ENCODE measurements around the gene PTK7.
"Not testable (repeated sequence)": the region's sequence is repeated elsewhere in the genome, so short reads cannot be mapped to it uniquely, and the experiment has no call there.

The PTK7 gene

DNA sequence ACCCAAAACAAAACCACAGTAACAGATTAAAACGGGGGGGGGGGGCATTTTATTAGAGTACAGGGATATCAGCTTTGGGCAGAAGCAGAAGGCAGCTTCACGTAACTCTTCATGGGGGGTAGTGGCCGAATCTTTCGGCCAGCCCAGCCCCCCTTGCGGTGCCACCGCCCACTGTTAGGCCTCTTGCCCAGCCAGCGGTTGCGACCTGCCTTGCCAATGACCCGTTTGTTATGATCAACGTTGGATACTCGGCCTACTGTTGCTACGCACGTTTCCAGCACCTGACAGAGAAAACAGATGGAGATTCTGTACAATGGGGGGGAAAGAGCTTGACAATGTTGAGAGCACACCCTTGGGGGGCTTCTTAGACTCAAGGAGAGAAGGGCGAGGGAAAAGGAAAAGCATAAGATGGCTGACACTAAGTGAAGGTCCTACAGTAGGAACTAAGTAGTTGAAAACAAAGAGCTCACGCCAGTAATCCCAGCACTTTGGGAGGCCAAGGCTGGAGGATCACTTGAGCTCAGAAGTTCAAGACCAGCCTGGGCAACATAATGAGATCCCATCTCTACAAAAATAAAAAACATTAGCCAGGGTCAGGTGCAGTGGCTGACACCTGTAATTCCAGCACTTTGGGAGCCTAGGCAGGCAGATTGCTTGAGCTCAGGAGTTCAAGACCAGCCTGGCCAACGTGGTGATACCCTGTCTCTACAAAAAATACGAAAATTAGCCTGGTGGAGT is 21.7 kb upstream of the PTK7 start:
- no peak for FAIRE-seq

DNA sequence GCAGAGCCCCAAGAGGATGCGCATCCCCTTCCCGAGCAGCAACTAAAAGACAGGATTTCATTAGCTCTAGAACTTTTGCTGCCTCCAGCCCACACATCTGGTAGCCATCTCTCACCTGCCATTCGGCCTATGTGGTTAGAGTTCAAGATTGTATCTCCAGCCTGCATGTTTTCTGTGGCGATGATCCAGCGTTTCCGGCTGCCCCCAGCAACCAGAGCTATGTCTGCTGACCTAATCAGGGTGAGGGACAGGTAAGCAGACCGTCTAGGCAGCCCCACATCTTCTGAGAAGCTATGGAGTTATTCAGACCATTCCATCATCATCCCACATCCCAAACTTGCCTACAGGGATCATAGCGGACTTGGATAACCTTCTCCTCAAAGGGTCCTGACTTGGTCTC is 20.1 kb upstream of the PTK7 start:
- FAIRE-seq: no peak

DNA sequence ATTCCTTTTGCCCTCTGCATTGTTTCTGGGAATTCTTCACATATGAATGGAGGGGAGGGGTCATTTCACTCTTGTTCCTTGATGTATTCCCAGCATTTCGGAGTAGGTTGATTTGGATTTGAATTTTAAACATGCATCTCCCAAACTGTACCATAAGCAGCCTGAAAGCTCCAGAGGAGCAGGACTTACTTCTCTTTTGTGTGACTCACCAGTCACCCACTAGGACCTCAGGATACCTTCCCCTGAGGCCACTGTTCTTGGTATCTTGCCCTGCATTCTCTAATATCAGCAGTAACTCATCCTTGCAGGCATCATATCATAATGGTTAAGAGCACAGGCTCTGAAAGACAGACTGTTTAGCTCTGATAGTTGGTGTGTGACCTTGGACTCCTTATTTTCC is 17.6 kb upstream of the PTK7 start:
- FAIRE-seq: no peak

DNA sequence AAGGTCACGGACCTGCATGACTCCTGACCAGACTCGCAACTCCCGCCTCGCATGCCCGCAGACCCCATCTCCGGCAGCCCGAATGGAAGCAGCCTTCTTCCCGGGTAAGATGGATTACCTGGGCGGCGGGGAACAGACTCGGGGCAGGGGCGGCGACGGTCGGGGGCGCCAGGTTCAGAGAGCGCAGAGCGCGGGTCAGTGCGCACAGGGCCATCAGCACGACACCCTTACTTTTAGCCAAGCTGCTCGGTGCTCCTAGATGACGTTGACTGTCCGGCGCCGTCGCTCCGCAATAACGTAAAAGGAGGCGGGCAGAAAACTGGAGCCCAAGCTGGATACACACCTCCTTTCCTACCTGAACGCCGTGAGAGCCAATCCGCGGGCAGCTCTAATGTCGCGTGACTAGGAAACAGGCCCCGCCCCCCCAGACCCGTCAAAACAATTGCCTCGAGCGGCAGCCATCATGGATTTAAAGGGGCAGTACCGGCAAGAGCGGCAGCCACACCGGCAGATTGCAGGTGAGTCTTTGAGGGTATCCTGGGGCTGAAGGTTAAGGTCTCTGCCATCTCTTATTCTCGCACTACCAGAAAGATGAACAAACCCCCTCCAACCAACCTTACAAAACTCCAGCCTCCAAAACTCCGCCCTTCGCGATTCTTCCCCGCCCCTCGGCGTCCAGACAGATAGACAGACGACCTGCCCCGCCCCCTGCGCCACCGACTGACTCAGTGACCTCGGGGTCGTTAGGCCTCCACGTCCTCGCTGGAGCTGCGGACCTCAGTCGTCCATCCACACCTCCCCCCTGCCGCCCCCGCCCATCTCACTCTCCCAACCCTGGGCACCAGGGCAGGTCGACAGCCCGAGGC is 16.7 kb upstream of the PTK7 start, which contains the start of the genes KLC4 and MRPL2:
Gene KLC4 (plus strand): TSS at position 464 of the 866 bp plus-strand sequence. CDS start 1,705 bp downstream, outside the sequence.
Gene MRPL2 (minus strand): TSS at position 267 of the 866 bp plus-strand sequence. CDS start 53 bp downstream, at position 214.
- peak; percentile 68 for FAIRE-seq

DNA sequence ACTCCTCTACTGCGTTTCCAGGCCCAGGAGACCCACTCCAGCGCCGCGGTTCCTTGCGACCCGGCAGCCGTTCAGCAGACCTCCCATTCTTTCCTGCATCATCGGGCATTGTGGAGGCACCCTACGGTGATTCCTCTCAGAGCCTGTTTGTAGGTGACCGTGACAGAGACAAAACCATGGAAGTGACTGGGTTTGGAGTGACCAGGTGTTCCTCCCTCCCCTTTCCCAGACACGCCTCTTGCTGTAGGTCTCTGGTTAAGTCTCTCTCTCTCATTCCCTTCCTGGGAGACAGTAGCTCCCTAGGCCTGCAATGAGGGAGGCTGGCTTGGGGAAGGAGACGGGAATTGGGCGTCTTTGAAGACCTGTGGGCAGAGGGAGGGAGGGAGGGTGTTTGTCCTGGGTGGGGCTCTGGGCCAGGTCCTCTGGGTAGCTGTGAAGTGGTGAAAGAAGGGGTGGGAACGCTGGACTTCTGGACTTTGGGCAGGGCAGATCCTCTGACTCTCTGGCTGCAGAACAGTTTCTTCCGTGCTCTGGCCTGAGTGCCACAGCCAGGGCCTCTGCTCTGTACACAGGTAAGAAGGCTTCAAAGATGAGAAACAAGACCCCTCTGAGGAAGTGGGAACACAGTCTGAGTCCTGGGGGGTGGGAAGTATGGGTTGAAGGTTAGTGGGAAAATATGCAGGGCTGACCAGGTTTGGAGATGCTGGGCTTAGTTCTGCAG is 15.9 kb upstream of the PTK7 start:
- FAIRE-seq: no peak

DNA sequence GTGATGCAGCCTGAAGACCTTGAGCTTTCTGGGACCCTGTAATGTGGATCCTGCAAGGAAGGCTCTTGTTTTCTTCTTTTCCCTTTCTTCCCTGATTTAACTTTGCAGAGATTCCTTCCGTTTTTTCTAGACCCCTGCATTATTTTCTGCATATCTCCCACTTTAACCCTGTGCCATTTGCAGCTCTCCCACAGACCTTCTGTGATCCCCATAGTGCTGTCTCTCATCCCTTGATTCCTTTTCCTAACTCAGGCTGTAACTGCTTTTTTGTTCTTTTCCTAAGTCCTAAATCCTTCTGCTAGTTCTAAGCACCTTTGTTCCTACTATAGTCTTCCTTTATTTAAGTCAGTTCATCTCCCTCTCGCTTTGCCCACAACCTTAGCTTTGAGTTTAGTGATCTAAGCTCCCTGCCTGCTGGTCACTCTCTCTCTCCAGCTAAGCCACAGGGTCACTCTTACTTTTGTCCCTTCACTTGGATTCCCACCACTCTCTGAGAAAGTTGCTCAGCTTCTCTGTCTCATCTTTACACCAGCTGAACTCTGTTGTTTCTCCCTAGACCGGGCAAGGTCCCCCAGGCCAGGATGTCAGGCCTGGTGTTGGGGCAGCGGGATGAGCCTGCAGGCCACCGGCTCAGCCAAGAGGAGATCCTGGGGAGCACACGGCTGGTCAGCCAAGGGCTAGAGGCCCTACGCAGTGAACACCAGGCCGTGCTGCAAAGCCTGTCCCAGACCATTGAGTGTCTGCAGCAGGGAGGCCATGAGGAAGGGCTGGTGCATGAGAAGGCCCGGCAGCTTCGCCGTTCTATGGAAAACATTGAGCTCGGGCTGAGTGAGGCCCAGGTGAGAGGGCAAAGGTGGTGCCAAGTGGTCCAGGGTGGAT is 15.1 kb upstream of the PTK7 start:
- no peak for FAIRE-seq

DNA sequence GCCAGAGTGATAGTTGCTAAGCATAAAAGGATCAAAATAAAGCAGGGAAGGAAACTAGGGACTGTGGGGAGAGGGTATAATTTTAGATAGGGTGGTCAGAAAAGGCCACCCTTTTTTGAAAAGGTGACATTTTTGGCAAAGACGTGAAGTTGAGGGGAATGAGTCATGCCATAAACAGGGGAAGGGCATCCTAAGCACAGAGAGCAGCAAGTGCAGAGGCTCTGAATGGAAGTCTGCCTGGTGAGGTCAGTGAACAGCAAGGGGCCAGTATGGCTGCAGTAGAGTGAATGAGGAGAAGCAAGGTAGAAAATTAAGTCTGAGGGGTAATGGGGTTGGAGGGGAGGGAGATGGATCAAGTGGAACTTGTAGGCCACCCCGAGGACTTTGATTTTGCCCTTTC is 14.3 kb upstream of the PTK7 start:
- no peak for FAIRE-seq

DNA sequence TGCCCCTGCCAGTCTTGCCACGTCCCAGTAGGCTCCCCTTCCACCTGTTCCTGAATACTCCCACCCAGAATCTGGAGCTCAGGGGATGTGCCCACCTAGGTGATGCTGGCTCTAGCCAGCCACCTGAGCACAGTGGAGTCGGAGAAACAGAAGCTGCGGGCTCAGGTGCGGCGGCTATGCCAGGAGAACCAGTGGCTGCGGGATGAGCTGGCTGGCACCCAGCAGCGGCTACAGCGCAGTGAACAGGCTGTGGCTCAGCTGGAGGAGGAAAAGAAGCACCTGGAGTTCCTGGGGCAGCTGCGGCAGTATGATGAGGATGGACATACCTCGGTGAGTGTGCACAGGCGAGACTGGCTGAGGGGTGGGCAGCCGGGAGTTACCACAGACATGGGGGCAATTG is 13.3 kb upstream of the PTK7 start:
- FAIRE-seq: no peak

DNA sequence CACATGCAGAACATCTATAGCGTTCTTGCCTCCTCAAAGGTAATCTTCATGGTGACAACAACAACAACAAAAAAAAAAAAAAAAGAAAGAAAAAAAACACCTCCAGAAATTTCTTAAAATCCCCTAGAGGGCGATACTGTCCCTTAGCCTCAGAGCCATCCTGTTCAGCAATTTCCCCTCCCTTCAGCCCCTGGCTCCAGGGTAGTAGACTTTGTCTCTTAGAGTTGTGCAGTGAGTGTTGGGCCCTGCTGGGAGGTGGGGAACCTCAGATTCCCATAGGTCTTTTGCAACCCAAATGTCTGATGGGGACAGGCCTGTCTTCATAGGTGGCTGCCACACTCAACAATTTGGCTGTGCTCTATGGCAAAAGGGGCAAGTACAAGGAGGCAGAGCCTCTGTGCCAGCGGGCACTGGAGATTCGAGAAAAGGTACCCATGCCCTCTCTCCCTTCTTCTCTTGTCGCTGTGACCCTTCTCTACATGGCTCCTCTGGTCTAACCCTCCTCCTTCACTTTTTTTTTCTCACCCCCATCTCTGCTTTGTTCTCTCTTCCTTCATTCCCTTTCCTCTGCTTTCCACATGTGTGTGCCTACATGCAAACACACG is 6.0 kb upstream of the PTK7 start:
- peak; percentile 77 for FAIRE-seq

DNA sequence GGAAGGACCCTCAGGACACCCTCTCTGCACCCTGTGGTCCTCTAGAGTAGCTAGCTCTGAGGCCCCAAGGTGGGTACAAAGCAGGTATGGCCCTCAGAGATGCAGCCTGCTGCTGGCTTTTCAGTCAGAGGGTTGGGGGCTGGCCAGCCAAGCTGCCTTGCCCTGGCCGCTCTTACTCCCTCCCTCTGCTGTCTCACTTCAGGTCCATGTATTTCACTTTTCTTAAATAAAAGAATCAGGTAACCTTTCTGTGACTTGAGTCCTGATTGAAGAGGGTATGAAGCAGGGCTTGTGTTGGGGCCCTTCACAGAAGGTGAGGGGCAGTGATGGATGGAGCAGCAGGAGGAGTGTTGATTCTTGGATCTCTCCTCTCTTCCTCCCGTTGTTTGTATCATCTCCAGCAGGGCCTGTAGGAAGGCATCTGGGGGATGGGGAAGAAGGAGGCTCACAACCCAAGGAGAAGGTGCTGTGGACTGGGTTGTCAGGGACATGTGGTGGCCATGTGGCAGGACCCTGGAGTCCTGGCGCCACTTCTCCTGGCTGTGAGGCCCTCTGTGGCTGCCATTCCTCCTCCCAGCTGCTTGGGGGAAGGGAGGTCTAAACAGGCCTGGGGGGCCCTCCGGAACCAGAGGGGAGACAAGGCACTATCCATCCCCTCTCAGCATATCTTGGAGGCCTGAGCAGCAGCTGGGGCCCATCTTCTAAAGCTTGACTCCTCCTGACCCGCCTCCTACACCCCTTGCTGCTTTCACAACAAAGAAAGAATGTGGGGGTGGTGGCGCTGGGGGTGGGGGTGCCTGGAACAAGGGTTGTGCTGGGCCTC is 1.1 kb upstream of the PTK7 start:
- peak; percentile 26 for FAIRE-seq

DNA sequence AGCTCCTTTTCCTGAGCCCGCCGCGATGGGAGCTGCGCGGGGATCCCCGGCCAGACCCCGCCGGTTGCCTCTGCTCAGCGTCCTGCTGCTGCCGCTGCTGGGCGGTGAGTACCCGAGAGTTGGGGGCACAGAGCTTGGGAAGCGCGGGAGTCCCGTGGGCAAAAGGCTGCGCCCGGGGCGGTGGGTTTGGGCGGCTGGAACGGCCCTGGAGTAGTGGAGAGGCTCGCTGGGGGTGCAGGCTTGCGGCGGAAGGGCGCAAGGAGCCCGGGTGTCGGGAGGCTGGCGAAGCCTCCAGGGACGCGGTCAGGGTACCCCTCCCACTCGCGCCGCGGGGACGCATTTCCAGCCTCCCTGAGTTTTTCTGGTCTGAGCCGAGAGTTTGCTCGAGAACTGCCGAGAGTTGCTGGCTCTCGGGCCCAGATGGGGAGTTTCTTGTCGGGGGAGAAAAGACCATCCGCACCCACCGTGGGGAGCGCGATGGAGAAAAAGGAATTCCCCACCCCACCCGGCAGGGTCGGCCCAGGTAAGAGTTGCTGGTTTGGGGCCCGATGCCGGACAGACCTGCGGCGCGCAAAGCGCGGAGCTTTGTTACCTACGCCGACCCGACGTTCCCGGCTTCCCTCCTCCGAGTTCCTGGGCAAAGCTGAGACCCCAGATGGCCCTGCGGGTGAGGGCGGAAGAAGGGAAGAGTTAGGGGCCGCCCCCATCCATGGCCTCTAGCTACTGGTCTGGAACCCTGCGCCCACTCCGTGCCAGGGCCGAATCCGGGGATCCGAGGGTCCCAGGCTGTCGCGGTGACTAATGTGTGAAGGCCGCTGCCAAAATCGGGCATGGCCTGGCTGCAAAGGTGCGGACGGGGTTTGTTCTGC is 584 bp downstream of the PTK7 start:
- no peak for FAIRE-seq

DNA sequence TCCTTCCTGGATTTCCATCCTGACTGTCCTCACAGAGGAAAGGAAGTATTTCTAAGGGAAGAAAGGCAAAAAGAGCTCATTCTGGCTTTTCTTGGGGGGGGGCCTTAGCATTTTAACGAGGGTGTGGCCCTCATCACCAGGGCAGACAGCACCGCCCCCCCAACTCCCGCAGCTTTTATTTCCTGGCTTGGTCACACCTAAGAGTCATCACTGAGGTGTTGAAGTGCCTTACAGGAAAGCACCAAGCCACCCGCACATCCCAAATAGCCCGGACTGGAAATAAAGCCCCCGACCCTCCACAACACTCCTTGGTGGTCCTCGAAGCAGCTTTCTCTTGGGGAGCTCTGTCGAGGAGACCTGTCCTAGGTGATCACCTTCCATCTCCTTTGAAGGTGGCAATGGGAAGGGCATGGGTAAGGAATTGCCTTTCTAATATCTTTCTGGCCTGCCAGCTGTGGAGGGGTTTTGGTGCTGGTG is 1.3 kb downstream of the PTK7 start:
- FAIRE-seq: no peak

DNA sequence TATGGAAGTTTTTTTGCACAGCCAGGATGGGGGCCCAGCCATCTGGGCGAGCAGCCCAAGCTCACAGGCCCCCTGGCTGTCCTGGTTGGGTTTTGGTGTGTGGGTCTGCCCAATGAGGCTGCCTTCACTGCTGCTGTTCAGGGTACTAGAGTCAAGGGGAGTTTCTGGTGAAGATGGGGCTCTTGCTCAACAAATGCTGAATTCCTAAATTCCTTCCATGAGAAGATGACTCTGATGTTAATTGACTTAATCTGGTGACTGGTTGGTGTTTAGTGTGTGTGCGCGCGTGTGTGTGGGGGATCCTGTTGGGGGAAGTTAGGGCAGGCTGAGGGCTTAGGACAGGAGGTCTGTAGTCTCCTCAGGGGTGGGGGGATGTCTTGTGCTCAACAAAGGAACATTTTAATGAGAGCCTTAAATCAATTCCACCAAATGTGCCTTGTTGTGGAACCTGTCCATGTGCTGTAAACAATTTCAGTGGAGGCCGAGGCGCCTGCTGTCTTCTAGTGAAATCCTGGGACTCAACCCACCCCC is 1.9 kb downstream of the PTK7 start:
- peak; percentile 64 for FAIRE-seq

DNA sequence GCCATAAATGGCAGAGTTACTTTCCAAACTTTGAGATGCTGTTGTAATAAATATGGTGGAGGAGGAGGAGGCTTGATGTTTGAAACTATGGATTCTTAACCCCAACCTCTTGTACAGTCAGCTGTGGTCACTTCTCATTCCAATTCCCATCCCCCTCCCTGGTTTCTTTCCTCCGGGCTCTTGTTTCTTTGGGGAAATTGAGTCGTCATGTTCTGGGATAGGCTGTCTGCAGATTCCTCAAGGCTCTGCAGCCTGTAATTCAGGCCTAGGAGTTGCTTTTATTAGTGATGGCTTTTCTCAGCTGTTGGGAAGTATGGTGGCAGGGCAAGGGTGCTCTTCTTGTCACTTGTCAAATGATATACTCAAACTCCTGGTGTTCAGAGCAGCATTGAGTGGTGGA is 2.6 kb downstream of the PTK7 start:
- no peak for FAIRE-seq

DNA sequence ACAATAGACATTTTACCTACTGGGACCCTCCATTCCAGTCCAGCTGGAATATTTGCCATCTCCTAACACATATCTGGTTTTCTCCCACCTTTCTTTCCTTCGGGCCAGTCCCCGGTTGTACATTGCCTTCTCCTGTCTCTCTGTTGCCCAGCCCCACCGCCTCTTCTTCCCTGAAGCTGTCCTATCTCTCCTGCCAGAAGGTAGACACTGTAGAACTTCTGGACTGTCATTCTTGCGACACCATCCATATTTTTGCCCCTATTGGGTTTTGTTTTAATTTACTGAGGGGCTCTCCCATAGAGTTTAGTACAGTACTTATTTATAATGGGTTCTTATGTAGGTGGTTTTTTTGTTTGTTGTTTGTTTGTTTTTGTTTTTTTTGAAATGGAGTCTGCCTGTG is 4.9 kb downstream of the PTK7 start:
- no peak for FAIRE-seq

DNA sequence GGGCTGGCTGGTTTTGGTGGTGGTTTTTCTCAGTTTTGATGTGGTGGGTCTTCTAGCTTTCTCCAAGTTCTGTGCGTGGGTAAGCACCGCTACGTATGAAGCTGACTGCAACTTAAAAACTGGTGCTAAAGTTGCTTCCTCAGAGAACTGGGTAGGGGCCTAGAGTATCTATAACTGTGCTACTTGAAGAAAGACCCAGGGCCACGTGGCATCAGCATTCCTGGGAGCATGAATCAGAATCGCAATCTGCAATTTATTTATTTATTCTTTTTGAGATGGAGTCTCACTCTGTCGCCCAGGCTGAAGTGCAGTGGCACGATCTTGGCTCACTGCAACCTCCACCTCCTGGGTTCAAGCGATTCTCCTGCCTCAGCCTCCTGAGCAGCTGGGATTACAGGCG is 5.8 kb downstream of the PTK7 start:
- not testable (repeated sequence) for FAIRE-seq

DNA sequence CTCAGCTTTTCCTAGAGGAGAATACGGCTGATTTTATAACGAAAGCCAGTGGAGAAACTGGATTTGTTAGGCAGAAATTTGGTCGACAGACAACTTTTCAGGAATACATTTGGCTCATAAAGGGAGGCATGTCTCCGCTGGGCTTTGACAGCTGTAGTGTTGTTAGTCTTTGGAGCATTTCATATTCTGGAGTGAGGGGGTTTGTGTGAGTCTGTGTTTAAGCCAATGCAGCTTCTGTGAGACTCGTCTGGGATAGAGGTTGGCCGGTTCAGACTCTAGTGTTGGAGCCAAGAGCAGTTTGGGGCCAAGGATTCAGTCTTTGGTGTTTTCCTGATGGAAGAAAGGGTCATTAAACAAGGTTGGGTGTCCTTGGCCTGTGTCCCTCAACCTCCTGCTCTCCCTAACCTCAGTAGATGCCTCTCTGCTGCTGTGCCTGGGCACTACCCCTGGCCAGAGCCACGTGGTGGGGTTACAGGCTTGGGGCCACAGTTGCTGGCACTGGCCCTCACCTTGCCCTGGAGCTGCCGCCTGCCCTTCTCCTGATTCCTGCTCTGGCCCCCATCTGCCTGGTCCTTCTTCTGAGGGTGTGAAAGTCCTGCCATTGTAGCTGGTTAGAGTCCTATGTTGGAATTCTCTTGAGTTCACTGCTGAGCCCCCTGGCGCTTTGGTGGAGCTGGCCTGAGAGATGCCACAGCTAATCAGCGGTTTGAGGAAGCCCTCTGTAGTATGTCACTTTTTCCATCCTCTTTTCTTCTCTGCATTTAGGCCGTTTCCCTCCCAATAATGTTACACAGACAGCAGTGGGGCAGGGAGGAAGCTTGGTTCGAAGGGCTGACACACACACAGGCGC is 6.9 kb downstream of the PTK7 start:
- no peak for FAIRE-seq

DNA sequence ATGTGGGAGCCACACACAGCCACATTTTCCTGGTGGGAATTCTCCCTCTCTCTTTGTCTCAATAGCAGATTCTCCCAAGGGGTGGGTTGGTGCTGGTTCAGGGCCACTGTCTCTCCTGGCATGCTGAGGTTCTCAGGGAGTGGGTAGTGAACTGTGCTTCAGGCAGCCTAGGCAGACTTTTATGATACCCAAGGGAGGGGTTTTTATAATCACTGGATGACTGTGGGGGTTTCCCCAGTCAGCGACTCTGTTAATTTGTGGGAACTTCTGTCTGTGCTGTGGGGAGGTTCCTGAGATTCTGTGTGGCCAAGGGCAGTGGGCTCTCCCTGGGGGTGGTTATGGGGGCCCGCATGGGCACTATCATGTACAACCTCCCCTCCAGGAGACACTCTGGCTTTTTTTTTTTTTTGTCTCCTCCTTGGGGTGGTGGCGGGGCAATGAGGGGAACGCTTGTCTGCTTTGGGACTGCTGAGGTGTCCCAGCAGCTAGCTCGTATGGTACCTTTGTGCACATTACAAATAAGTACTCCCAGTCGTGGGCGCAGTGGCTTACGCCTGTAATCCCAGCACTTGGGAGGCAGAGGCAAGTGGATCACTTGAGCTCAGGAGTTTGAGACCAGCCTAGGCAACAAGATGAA is 10.0 kb downstream of the PTK7 start:
- FAIRE-seq: no peak

All from endometrium (tissue), 2 donors.